ENCODE measurements around the gene VSIG8.
"Not testable (repeated sequence)": the region's sequence is repeated elsewhere in the genome, so short reads cannot be mapped to it uniquely, and the experiment has no call there.

Gene VSIG8, protein sequence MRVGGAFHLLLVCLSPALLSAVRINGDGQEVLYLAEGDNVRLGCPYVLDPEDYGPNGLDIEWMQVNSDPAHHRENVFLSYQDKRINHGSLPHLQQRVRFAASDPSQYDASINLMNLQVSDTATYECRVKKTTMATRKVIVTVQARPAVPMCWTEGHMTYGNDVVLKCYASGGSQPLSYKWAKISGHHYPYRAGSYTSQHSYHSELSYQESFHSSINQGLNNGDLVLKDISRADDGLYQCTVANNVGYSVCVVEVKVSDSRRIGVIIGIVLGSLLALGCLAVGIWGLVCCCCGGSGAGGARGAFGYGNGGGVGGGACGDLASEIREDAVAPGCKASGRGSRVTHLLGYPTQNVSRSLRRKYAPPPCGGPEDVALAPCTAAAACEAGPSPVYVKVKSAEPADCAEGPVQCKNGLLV

DNA sequence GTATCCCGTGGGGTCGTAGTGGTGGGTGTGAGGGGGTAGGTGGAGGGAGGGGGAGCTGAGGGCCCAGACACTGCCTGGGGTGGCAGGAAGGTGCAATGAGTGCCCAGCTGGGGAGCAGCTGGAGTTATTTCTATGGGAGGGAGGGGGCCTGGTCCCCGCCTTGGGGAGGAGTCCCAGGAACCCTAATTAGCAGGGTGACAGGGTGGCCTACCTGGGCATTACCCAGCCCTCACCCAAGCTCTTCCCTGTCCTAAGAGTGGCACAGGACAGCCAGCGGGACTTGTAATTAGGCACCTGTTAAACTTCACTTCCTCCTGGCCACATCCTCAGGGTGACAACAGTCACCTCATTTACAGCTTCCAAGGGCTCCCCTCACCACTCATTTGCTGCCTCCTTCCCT lies at the start of gene VSIG8:
TSS of gene VSIG8 (minus strand) at position 101 of the 400 bp plus-strand sequence. CDS start 136 bp downstream, outside the sequence.
- no peak for DNase-seq (ENCODE audit: low spot score)

DNA sequence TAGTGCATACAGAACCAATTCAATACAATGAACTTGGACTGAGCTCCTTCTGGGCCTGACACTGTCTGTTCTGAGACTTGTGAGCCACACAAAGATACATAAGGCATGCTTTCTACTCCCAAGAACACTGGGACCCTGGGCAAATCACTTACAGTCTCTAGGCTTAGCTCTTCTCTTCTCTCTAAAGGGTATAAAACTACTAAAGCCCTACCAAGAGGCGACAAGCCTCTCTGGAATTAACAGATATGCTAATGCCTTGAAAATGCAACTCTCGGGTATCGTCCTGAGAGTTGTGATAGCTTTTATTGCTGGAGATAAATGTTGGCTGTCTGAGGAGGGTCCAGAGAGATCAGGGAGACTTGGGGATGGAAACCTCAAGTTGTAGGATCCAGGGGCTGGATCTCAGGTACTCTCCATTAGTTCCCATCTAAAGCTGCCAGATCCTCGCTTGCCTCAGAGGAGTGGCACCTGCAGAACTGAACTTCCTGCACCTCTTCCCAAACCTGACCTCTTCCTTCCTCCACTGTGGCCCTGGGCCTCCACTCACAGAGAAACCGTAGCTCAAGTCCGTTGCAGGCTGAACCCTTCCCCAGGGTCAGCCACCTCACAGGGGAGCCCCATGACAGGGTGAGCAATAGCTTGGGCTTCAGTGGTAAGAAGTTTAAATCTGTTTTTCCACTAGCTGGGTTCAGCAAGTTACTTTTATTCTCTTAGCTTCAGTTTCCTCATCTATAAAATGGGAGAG lies 49.0 kb upstream of the VSIG8 start:
- DNase-seq (ENCODE audit: low spot score) = no peak

DNA sequence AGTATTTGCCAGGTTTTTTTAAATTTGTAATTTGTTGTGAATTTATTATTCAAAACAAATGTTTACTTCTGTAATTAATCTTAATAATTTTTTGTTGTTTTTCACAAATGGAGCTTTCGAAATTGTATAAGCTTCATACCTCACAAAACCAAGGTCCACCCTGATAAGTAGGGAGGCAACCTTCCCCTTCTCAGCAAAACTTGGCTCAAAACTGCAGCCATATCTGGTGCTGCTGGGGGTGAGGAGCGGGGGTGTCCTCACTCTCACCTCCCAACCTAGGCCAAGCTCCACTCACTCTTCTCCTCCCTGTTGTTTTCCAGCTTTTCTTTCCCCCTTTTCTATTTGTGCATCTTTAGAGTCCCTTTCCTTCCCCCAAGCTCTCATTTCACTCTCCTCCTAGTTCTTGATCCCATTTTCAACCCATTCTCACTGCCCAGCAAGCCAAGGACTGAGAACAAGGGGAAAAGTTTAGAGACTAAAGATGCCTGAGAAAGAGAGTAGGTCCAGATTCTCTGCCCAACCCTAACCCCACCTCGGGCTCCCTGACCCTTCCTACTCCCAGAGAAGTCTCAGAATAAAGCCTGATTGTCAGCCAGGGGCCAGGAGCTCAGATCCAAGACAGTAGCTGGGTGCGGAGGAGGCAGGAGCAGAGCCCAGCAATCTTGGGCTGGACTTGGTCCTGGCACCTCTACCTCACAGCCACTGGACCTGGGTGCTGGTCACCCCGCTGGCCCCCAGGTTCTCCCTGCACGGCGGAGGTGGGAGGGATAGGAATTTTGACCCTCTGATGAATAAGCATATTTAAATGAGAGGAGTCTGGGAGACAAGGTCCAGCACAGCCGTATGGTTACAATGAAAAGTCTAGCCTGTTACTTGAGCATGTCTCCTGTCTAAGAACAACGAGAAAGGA lies 45.8 kb upstream of the VSIG8 start:
- DNase-seq (ENCODE audit: low spot score) = no peak

DNA sequence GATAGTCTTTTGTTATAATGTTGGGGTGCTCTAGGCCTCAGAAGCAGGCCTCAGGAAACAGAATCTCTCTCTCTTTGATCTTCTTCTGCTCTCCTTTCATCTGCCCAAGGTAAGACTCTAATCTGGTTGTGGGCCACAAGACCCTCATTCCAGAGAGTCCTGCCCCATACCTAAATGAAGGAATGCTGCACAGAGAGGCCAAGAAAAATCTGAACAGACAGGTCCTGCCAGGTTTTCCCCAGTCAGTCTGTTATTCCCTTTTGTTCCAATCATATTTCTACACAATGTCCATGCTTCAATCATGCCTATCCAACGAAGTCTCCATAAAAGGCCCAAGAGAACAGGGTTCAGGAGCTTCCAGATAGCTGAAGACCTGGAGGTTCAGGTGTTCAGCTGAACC lies 44.5 kb upstream of the VSIG8 start:
- DNase-seq (ENCODE audit: low spot score) = no peak

DNA sequence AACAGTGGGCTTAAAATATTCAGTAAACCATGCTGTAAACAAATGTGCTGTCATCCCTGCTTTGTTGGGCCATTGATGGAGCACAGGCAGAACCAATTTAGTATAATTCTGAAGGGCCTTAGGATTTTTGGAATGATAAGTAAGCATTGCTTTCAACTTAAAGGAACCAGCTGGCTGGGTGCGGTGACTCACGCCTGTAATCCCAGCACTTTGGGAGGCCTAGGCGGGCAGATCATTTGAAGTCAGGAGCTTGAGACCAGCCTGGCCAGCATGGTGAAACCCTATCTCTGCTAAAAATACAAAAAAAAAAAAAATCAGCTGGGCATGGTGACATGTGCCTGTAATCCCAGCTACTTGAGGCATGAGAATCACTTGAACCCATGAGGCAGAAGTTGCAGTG lies 41.6 kb upstream of the VSIG8 start:
- not testable (repeated sequence) for DNase-seq (ENCODE audit: low spot score)

DNA sequence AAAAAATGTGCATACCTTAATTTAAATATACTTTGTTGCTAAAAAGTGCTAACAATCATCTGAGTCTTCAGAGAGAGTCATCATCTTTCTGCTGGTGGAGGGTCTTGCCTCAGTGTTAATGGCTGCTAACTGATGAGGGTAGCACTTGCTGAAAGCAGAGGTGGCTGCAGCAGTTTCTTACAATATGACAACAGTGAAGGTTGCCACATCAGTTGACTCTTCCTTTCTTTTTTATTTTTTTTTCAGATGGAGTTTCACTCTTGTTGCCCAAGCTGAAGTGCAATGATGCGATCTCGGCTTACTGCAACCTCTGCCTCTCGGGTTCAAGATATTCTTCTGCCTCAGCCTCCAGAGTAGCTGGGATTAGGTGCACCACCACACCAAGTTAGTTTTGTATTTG lies 40.1 kb upstream of the VSIG8 start:
- DNase-seq (ENCODE audit: low spot score) = no peak

DNA sequence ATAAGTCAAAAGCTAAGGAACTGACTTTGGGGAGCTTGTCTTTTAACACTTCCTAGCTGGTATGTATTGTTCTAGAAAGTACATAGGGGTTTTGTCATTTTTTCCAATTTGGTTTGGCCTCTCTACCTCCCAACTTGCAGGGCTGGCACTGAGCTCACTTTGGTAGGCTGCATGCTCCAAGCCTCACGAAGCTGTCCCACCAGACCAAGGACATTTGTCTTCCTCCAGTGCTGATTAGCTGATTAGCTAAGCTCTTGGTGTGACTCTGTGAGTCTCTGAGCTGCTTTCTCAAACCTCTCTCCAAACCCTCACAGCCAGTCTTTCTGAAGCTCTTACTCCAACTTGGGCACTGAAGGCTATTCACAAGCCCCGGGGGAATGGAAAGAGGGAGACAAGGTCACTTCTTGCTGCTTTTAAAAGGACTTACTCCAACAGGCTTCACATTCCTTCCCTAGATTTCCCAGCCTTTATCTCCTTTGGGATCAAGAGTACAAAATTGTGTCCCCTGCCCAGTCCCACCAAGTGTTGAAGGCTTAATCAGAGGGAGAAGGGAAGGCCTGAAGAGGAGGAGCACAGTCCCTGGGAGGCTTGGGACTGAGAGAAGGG lies 38.4 kb upstream of the VSIG8 start:
- no peak for DNase-seq (ENCODE audit: low spot score)

DNA sequence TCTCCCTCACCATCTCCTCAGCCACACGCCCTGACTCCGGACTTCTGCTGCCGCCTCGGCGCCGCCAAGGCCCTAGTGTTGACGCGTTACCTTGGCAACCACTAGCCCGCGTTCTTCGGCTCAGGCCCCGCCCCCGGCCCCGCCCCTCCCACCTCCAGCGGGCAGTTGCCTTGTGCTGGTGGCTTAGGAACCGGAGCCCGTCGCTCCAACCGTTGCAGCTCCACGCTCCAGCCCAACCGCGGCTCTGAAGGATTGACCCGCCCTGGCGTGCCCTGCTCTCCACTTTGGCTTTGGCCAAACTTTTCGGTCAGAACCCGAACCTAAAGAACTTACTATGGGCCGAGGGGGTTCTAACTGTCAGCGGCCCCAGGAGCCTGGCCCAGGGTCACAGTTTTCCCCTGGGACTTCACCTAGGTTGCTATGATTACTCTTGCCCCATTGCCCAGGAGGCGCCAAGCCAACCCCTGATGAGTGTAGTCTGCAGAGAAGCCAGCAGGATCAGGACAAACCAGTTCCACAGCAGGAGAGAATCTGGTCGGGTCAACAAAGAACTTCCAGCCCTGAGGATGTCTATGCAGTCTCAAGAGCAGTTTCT lies 37.7 kb upstream of the VSIG8 start, which contains the start of gene CFAP45:
TSS of gene CFAP45 (minus strand) at position 80 of the 595 bp plus-strand sequence. CDS start at position 13, 67 bp downstream.
- DNase-seq (ENCODE audit: low spot score) = peak; percentile 84

DNA sequence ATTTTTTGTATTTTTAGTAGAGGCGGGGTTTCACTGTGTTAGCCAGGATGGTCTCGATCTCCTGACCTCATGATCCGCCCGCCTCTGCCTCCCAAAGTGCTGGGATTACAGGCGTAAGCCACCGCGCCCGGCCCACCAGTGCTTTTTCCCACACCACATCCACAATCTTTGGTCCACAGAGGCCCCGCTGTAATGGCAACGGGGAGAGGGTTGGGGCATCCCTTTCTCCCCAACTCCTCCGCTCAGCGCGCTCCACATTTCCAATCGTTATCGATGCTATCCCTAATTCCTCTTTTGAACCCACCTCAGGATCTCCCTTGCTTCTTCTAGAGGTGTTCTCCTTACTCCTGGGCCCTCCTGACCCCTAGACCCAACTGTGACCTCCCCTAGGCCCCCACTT lies 37.2 kb upstream of the VSIG8 start:
- not testable (repeated sequence) for DNase-seq (ENCODE audit: low spot score)

DNA sequence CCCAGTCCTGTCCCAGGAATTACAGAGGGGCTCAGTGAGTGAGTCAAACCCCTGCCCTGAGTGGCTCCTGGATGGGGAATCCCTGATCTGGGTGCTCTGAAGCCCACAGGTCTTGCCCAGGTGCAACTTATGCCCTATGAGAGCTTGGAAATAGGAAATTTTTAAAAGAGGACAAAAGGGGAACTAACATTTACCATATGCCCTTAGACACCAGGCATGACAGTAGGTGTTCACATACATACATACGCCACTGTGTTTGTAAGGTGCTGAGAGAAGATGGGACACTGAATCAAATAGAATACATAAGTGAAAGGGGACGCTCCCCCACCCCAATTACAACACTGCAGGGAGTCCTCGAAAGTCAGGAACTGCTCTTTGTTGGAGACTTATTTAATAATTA lies 36.1 kb upstream of the VSIG8 start:
- DNase-seq (ENCODE audit: low spot score) = no peak

DNA sequence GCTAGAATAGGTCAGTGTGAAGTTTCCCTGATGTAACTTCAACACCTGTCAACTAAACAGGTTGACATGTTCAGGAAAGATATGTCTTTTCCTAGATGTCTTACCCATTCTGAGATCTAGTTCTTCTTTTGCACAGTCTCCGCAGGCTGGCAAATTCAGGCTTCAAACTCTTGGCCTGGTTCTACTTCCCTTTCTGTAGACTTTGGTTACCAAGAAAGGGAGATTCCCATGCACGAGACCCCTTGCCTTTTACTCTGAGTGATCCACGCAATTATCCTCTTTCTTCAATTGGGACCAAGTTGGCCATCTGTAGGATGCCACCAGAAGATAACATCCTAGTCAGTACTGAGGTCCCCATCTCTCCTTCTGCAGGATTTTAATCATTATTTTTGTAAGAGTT lies 35.5 kb upstream of the VSIG8 start:
- no peak for DNase-seq (ENCODE audit: low spot score)

DNA sequence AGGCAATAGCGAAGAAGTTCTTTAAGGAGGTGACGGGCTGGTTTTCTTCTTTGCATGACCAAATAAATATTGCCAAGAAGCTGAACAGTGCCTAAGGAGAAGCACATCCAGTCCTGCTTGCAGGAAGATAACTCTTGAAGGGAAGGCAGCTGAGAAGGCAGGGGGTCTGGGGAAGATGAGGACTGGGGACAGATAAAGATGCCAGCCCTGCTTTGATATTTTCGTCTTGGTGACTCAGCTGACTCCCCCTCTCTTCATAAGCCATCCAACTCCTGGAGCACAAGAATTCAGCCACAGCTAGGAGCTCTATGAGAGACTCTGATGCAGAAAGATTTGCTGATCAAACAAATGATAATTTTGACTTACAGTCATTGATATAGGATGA lies 34.1 kb upstream of the VSIG8 start:
- no peak for DNase-seq (ENCODE audit: low spot score)

DNA sequence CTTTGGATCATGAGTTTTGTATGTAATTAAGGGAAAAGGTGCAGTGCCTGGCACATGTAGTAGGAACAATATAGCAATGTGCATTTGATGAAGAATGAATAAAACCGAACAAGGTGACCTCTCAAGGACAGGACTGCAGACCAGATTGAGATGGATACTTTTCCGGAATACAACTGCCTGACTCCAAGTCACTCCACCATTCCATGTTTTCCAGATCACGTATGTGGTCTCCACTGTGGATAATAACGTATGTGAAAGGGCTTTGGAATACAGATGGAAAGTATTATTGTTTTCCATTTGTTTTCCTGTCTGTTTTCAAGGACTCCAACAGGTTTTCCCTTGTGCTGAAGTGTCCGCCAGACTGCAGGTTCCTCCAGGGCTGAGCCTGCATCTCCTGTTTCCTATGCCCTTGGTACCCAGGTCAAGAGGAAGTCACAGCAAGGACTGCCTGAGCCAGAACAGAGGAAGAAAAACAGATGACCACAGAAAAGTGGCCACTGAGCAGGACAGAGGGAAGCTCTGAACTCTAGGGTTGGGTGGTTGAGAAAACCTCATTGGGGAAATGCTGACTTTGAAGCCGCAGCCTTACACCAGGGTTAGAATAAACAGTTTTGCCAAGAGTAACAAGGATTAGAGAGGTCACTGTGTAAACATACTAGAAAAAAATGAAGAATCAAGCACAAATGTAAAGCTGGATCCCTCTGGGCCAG lies 33.5 kb upstream of the VSIG8 start:
- no peak for DNase-seq (ENCODE audit: low spot score)

DNA sequence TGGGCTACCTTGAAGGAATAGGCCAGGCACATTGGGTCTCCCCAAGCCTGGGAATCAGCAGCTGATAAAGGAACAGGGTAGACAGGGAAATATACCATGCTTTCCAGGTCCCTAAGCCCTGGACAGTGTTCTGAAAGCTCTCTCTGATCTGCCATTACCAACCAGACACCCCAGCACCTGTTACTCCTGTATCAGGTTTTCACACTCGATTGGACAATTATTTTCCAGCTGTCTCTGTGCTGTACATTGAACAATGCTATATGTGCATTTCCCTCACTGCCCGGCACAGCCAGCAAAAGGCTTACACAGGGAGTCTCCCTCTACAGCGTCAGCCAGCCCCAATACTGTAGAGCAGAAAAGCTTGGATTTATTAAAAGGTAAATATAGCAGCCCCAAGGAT lies 32.8 kb upstream of the VSIG8 start:
- no peak for DNase-seq (ENCODE audit: low spot score)

DNA sequence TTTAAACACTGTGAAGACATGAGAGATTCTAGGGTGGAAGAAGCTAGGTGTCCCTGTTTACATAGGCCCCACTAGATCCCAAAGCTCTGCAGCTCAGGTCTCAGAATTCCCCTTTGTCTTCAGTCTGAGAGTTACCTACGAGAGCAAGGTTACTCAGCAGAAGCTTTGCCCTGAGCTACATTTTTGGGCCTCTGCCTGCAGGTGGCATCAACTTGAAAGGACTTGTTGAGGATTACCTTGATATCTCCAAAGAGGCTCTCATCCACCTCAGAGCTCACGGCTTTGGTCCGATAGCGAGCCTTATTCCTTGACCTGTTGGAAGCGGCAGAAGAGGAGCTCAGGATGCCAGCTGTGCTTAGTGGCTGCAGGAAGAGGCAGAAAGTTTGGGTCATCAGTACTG lies 30.5 kb upstream of the VSIG8 start:
- DNase-seq (ENCODE audit: low spot score) = no peak

DNA sequence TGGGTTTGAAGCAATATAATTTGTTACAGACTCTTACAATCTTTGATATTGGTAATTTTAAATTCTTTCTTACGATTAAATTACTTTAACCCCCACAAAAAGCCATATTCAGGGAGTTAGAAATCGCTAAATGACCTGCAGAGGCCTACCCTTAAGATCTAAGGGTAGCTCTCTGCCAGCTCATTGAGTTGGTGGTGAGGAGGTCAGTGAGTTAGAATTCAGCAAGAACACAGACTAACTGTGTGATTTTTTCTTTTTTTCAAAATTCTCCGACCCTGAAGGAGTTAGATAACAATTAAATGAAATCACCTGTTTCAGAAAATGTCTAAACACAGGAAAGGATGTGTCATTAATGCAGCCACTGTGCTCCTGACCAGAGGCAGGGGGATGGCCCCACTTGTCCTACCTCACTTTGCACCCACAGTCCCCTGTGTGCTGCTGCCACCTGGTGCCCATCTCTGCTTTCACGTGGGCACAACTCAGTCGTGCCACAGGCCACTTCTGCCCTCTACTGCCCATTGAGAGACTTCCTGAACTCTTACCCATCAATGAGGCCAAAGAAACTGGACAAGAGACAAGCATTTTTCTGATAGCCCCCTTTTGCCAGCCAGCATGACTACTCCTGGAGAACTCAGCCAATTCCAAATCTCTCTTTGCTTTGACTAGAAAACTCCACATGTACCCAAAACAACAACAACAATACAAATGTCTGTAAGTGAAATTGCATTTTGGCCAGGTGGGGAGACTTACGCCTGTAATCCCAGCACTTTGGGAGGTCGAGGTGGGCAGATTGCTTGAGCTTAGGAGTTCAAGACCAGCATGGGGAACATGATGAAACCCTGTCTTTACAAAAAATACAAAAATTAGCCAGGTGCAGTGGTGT lies 29.1 kb upstream of the VSIG8 start:
- DNase-seq (ENCODE audit: low spot score) = peak; percentile 84

DNA sequence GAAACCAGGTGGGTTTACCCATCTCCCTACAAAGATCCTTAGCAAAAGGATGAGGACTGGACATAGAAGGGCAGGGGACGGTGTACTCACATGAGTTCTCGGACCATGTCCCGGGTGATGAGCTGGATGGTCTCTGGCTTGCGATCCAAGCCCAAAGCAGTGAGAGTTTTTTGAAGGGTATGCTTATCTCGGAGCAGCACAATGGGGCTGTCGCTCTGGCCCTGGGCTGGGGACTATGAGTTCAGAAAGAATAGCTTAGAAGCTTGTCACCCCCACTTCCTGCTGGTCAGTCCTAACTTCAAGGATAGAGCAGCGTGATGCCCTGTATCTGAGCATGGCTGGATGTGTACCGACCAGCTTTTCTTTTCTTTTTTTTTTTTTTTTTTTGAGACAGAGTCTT lies 27.9 kb upstream of the VSIG8 start:
- DNase-seq (ENCODE audit: low spot score) = no peak

DNA sequence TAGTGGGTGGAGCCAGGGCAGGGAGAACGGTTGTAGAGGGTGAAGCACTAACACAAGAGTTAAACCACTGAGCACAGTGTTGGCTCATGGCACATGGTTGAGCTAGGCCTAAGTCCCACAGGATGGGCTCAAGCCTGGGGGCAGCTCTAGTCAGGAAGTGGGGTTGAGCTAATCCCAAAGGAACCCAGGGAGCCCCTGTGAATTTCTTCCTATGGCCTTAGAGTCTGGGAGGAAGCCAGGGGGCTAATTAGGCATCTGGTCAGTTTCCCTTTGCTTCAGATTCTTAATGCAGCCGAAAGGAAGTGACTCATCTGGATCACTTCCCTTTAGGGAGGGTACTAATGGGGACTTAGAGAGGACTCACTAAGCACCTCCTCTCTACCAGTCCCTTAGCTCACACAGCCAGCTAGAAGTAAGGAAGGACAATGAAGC lies 27.4 kb upstream of the VSIG8 start:
- DNase-seq (ENCODE audit: low spot score) = peak; percentile 84

DNA sequence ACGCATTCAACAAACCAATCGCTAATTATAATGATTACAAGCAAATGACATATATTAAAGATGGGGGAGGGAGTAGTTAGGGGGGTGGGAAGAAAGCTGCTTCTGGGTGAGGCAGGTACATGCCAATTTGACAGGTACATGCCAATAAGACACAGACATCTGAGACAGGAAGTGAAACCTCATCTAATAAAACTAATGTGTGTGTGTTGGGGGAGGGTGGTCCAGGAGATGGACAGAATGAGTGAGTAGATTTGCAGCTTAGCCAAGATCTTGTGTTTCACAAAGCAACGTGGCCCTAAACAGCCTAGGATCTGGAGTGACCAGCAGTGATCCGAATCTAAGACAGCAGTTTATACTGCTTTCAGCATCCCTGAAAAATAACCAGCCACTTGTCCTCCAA lies 26.7 kb upstream of the VSIG8 start:
- no peak for DNase-seq (ENCODE audit: low spot score)

DNA sequence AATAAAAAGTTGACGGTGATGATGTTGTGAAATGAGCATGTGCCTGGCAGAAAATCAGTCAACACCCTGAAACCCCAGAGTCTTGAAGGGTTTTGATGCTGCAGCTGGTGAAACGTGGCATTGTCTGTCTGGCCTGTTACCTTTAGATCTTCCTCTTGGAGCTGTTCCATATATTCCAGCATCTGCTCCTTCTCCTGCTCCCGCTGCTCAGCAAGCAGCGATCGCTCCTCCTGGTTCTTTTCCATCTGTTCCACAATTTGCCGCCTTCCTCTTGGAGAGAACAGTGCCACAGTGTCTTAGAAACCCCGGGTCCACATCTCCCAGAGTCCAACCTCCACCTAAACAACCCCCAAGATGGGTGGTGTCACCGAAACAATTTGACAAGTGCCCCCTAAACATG lies 21.8 kb upstream of the VSIG8 start:
- no peak for DNase-seq (ENCODE audit: low spot score)
